Activated naive CD4-positive, alpha-beta T cell treated with anti-CD3 and anti-CD28 coated beads for 36 hours (primary cell): ENCODE measurements around the gene POLR2A. TPM values are rescaled to one million over a fixed set of nuclear protein-coding genes. Genes with fewer than 3 reads are reported as not detected.
A peak's percentile ranks its signal among the peaks of the same experiment; 100 is the strongest.

ENCODE experiments used
- CTCF ChIA-PET: fragments of 350-600 bp; sonication (Branson Sonifier 250); formaldehyde crosslinking; loops from one replicate; lab custom pipeline; 2021; ENCODE audit warnings: antibody characterized with exemption; lab: Charles Lee
- DNase-seq: peaks from one replicate; pipeline ENCODE4 v3.0.0-alpha.2; 2020
- H3K27ac Mint-ChIP-seq: one replicate; pipeline ENCODE4 v1.8.0; 2021; ENCODE audit warnings: mild to moderate bottlenecking, mixed read lengths
- H3K27me3 Mint-ChIP-seq: one replicate; pipeline ENCODE4 v1.8.0; 2021; ENCODE audit warnings: low read depth, mixed read lengths
- H3K36me3 Mint-ChIP-seq: one replicate; pipeline ENCODE4 v1.8.0; 2021; ENCODE audit warnings: low read depth, mixed read lengths
- H3K4me1 Mint-ChIP-seq: one replicate; pipeline ENCODE4 v1.8.0; 2021; ENCODE audit warnings: low read depth, mixed read lengths
- H3K4me3 Mint-ChIP-seq: one replicate; pipeline ENCODE4 v1.8.0; 2021; ENCODE audit warnings: mild to moderate bottlenecking, moderate library complexity, mixed read lengths
- H3K9me3 Mint-ChIP-seq: one replicate; pipeline ENCODE4 v1.8.0; 2021; ENCODE audit warnings: mixed read lengths
- intact Hi-C: fragments of 100-400 bp; cut with micrococcal nuclease; formaldehyde crosslinking; loops from one replicate; pipeline ENCODE4 v1.15.1; 2023
- total RNA-seq, 2 experiments: library from RNA; stranded (reverse); gene quantifications; one replicate each; pipeline ENCODE4 v1.2.3, GENCODE V29; 2021

Gene POLR2A
- total RNA-seq: 100 to 1,000 TPM; 204 to 205 TPM

GRCh38 chr17:7484067-7484918 is at the start of gene POLR2A:
Gene POLR2A (plus strand): TSS chr17:7484366.
- Mint-ChIP-seq H3K36me3 (peaks cover 24% of the 10 kb centered on the region), H3K9me3 (no peaks in the 10 kb centered on the region), H3K27ac (peak within 1 kb of the TSS; percentile 100), H3K4me1 (peaks cover 70% of the 10 kb centered on the region), H3K27me3 (no peaks in the 10 kb centered on the region), H3K4me3 (peak within 1 kb of the TSS; percentile 93)
- DNase-seq: peak; percentile 95
- CTCF ChIA-PET: interaction anchor here (0.6 to 4.5 kb wide), 3 partner anchors 30 to 147 kb away, joined by 3 to 23 read pairs (median 3); partner anchors contain the start of gene TMEM102
- intact Hi-C loops: loop anchor here (1.0 to 10.0 kb wide), 16 partner anchors 29 to 842 kb away; partner anchors contain the start of genes DVL2, ELP5, KDM6B and KIAA0753

- peaks cover 19% of the 10 kb centered on the region for H3K27me3 Mint-ChIP-seq
- intact Hi-C loops: loop anchor here (1.0 to 5.0 kb wide), 13 partner anchors 19 to 406 kb away; partner anchors contain the start of genes EIF5A, ELP5, FXR2 and POLR2A
- H3K27ac Mint-ChIP-seq: peak overlapping the region; percentile 91
- H3K4me3 Mint-ChIP-seq: peak overlapping the region; percentile 92
- no peaks in the 10 kb centered on the region for H3K36me3 Mint-ChIP-seq
- DNase-seq: peak; percentile 66
- CTCF ChIA-PET: interaction anchor here (0.7 to 5.3 kb wide), 20 partner anchors 9 to 251 kb away, joined by 3 to 34 read pairs (median 6); partner anchors contain the start of genes ACAP1, CHRNB1, POLR2A and SENP3
- H3K4me1 Mint-ChIP-seq: peaks cover 43% of the 10 kb centered on the region
- no peaks in the 10 kb centered on the region for H3K9me3 Mint-ChIP-seq
Observed at GRCh38 chr17:7435676-7436555, 48.2 kb upstream of the POLR2A start.

- H3K4me3 Mint-ChIP-seq: peak overlapping the region; percentile 92
- peaks cover 23% of the 10 kb centered on the region for H3K27me3 Mint-ChIP-seq
- intact Hi-C loops: loop anchor here (1.0 to 5.0 kb wide), 4 partner anchors 9 to 406 kb away; partner anchors contain the start of genes CHRNB1, FXR2 and SENP3
- H3K27ac Mint-ChIP-seq: peak overlapping the region; percentile 91
- no peaks in the 10 kb centered on the region for H3K36me3 Mint-ChIP-seq
- H3K9me3 Mint-ChIP-seq: no peaks in the 10 kb centered on the region
- H3K4me1 Mint-ChIP-seq: peaks cover 43% of the 10 kb centered on the region
- CTCF ChIA-PET: interaction anchor here (0.6 to 5.3 kb wide), 33 partner anchors 8 to 250 kb away, joined by 3 to 34 read pairs (median 4); partner anchors contain the start of genes ACAP1, CHRNB1, POLR2A and SENP3
- DNase-seq: peak; percentile 85
Observed at GRCh38 chr17:7436556-7437368, 47.4 kb upstream of the POLR2A start.

- intact Hi-C loops: loop anchor here (1.0 to 5.0 kb wide), 4 partner anchors 8 to 405 kb away; partner anchors contain the start of genes CHRNB1, FXR2 and SENP3
- Mint-ChIP-seq H3K4me3 (peak overlapping the region; percentile 67), H3K4me1 (peaks cover 43% of the 10 kb centered on the region), H3K27ac (no peak overlapping the region), H3K27me3 (peaks cover 27% of the 10 kb centered on the region), H3K9me3 (no peaks in the 10 kb centered on the region), H3K36me3 (no peaks in the 10 kb centered on the region)
- CTCF ChIA-PET: interaction anchor here (0.6 to 5.3 kb wide), 28 partner anchors 8 to 250 kb away, joined by 3 to 34 read pairs (median 4); partner anchors contain the start of genes ACAP1, CHRNB1, POLR2A and SENP3
- no peak for DNase-seq
Observed at GRCh38 chr17:7437369-7437863, 46.8 kb upstream of the POLR2A start.

- H3K27ac Mint-ChIP-seq: no peak overlapping the region
- DNase-seq: peak; percentile 75
- H3K9me3 Mint-ChIP-seq: no peaks in the 10 kb centered on the region
- intact Hi-C loops: loop anchor here (1.0 to 5.0 kb wide), 4 partner anchors 7 to 404 kb away; partner anchors contain the start of genes CHRNB1, FXR2 and SENP3
- peak overlapping the region; percentile 67 for H3K4me3 Mint-ChIP-seq
- H3K4me1 Mint-ChIP-seq: peaks cover 43% of the 10 kb centered on the region
- no peaks in the 10 kb centered on the region for H3K36me3 Mint-ChIP-seq
- peaks cover 32% of the 10 kb centered on the region for H3K27me3 Mint-ChIP-seq
- CTCF ChIA-PET: interaction anchor here (0.9 to 5.3 kb wide), 9 partner anchors 13 to 249 kb away, joined by 3 to 34 read pairs (median 6); partner anchors contain the start of genes POLR2A, TP53 and ZBTB4
Observed at GRCh38 chr17:7437950-7438614, 46.1 kb upstream of the POLR2A start.

- CTCF ChIA-PET: interaction anchor here (0.9 to 5.3 kb wide), 10 partner anchors 12 to 248 kb away, joined by 3 to 34 read pairs (median 6); partner anchors contain the start of genes POLR2A, TP53 and ZBTB4
- Mint-ChIP-seq H3K9me3 (no peaks in the 10 kb centered on the region), H3K27me3 (peaks cover 40% of the 10 kb centered on the region), H3K36me3 (no peaks in the 10 kb centered on the region), H3K27ac (no peak overlapping the region), H3K4me1 (peaks cover 43% of the 10 kb centered on the region), H3K4me3 (peak overlapping the region; percentile 67)
- intact Hi-C loops: loop anchor here (5.0 kb wide), 1 partner anchor 403 kb away; no protein-coding TSS in a partner anchor
- DNase-seq: no peak
Observed at GRCh38 chr17:7438656-7439460, 45.3 kb upstream of the POLR2A start.

- DNase-seq: no peak
- H3K9me3 Mint-ChIP-seq: no peaks in the 10 kb centered on the region
- H3K4me3 Mint-ChIP-seq: peak within 1 kb of the TSS; percentile 78
- no peak within 1 kb of the TSS for H3K27ac Mint-ChIP-seq
- intact Hi-C loops: loop anchor here (5.0 kb wide), 1 partner anchor 403 kb away; no protein-coding TSS in a partner anchor
- no peaks in the 10 kb centered on the region for H3K36me3 Mint-ChIP-seq
- peaks cover 46% of the 10 kb centered on the region for H3K27me3 Mint-ChIP-seq
- peaks cover 45% of the 10 kb centered on the region for H3K4me1 Mint-ChIP-seq
- CTCF ChIA-PET: interaction anchor here (1.8 to 5.3 kb wide), 3 partner anchors 17 to 83 kb away, joined by 3 to 34 read pairs (median 18); no protein-coding TSS in a partner anchor
Observed at GRCh38 chr17:7439462-7440112, 44.6 kb upstream of the POLR2A start, which contains the start of gene FGF11. Gene FGF11 (plus strand): TSS chr17:7439512. CDS start chr17:7439621, 109 bp downstream.

- CTCF ChIA-PET: interaction anchor here (0.6 to 2.9 kb wide), 8 partner anchors 15 to 116 kb away, joined by 3 to 18 read pairs (median 4); no protein-coding TSS in a partner anchor
- H3K27ac Mint-ChIP-seq: no peak overlapping the region
- H3K27me3 Mint-ChIP-seq: peaks cover 52% of the 10 kb centered on the region
- intact Hi-C loops: no loop called here
- H3K9me3 Mint-ChIP-seq: no peaks in the 10 kb centered on the region
- no peaks in the 10 kb centered on the region for H3K36me3 Mint-ChIP-seq
- peaks cover 47% of the 10 kb centered on the region for H3K4me1 Mint-ChIP-seq
- peak overlapping the region; percentile 78 for H3K4me3 Mint-ChIP-seq
- DNase-seq: peak; percentile 59
Observed at GRCh38 chr17:7440113-7440833, 43.9 kb upstream of the POLR2A start.

GRCh38 chr17:7440834-7441195 is 43.4 kb upstream of the POLR2A start:
- Mint-ChIP-seq H3K36me3 (no peaks in the 10 kb centered on the region), H3K4me3 (peak overlapping the region; percentile 78), H3K27ac (no peak overlapping the region), H3K9me3 (no peaks in the 10 kb centered on the region), H3K4me1 (peaks cover 52% of the 10 kb centered on the region), H3K27me3 (peaks cover 57% of the 10 kb centered on the region)
- intact Hi-C loops: no loop called here
- CTCF ChIA-PET: interaction anchor here (0.6 to 2.9 kb wide), 7 partner anchors 45 to 148 kb away, joined by 3 to 18 read pairs (median 3); no protein-coding TSS in a partner anchor
- no peak for DNase-seq
